Ascending aorta (tissue), 2 donors: Measurements from ENCODE around the gene ATOSB. TPM values are rescaled to one million over a fixed set of nuclear protein-coding genes. Genes with fewer than 3 reads are reported as not detected.

Experiments used
- DNase-seq, 2 donors: peaks; one replicate each; pipeline ENCODE4 v3.0.0-alpha.2; 2019; ENCODE audit warnings: low spot score in 2 of 2
- H3K27ac ChIP-seq, 2 donors: fragments of 200-600 bp; sonication (generic); one replicate each; pipeline ENCODE4 v1.5.1; 2016 to 2017; ENCODE audit warnings: mild to moderate bottlenecking in 1 of 2
- H3K27me3 ChIP-seq: fragments of 200-600 bp; sonication (generic); one replicate; pipeline ENCODE4 v1.5.1; 2017
- H3K36me3 ChIP-seq, 2 donors: fragments of 200-600 bp; sonication (generic); one replicate each; pipeline ENCODE4 v1.5.1; 2016
- H3K4me1 ChIP-seq, 2 donors: fragments of 200-600 bp; sonication (generic); one replicate each; pipeline ENCODE4 v1.5.1; 2016 to 2017; ENCODE audit warnings: mild to moderate bottlenecking in 1 of 2
- H3K4me3 ChIP-seq, 2 donors: fragments of 200-600 bp; sonication (generic); one replicate each; pipeline ENCODE4 v1.5.1; 2016 to 2017; ENCODE audit warnings: mild to moderate bottlenecking in 1 of 2
- H3K9me3 ChIP-seq, 2 donors: fragments of 200-600 bp; sonication (generic); one replicate each; pipeline ENCODE4 v1.5.1; 2016
- CTCF ChIP-seq, 3 experiments: fragments of 200-600 bp in 2 of 3; fragments of 450-650 bp in 1 of 3; sonication (generic) in 2 of 3; IDR thresholded peaks; one replicate each; pipeline ENCODE4 v1.5.1; 2016 to 2019; ENCODE audit warnings: antibody characterized with exemption in 3 of 3, mild to moderate bottlenecking in 1 of 3, moderate library complexity in 1 of 3
- intact Hi-C: fragments of 100-400 bp; cut with DNase I; formaldehyde crosslinking; loops from one replicate; pipeline ENCODE4 v1.15.1; 2023
- total RNA-seq: library from RNA; depleted of rRNA; stranded (reverse); fragments of >200 nt; gene quantifications from one replicate; pipeline ENCODE4 v1.1.0, GENCODE V29; 2016

Gene ATOSB
- total RNA-seq: 58.3 TPM

GRCh38 chr9:35115680-35116538 lies at the start of gene ATOSB:
TSS of gene ATOSB (minus strand) at chr9:35115862. CDS start at chr9:35108274, 7,588 bp downstream.
- H3K27ac ChIP-seq: peak within 1 kb of the TSS; percentile 98 to 99
- DNase-seq: peak; percentile 97 to 99
- H3K4me3 ChIP-seq: peak within 1 kb of the TSS; percentile 46 to 62
- intact Hi-C loops: loop anchor here (1.0 to 10.0 kb wide), 9 partner anchors 46 to 919 kb away; partner anchors contain the start of genes CCL27, CREB3, RECK and TESK1
- no peaks in the 10 kb centered on the region for H3K9me3 ChIP-seq
- H3K4me1 ChIP-seq: peaks cover 15 to 38% of the 10 kb centered on the region in 2 donors
- no peaks in the 10 kb centered on the region for H3K27me3 ChIP-seq
- no peak for TF ChIP-seq CTCF (IDR thresholded peaks at IDR 0.05)
- H3K36me3 ChIP-seq: no peaks in the 10 kb centered on the region

- Histone ChIP-seq H3K4me1 (peaks cover 0 to 10% of the 10 kb centered on the region in 2 donors), H3K36me3 (no peaks in the 10 kb centered on the region), H3K9me3 (no peaks in the 10 kb centered on the region), H3K27me3 (no peaks in the 10 kb centered on the region), H3K27ac (no peak overlapping the region), H3K4me3 (no peak overlapping the region)
- TF ChIP-seq CTCF (IDR thresholded peaks at IDR 0.05): no peak
- intact Hi-C loops: loop anchor here (5.0 kb wide), 6 partner anchors 172 to 1117 kb away; partner anchors contain the start of genes GALT and UBAP2
- DNase-seq: no peak
These were observed 49.0 kb upstream of the ATOSB start for GRCh38 chr9:35164711-35165110.

GRCh38 chr9:35163413-35163812 lies 47.8 kb upstream of the ATOSB start:
- no peak for TF ChIP-seq CTCF (IDR thresholded peaks at IDR 0.05)
- intact Hi-C loops: loop anchor here (2.0 to 5.0 kb wide), 7 partner anchors 91 to 1116 kb away; partner anchors contain the start of genes GALT, UBAP2 and VCP
- H3K4me3 ChIP-seq: peak overlapping the region in 1 of 2 donors; percentile 88
- no peaks in the 10 kb centered on the region for H3K9me3 ChIP-seq
- H3K36me3 ChIP-seq: no peaks in the 10 kb centered on the region
- H3K27me3 ChIP-seq: no peaks in the 10 kb centered on the region
- H3K27ac ChIP-seq: peak overlapping the region in 1 of 2 donors; percentile 89
- peaks cover 0 to 10% of the 10 kb centered on the region in 2 donors for H3K4me1 ChIP-seq
- no peak for DNase-seq

GRCh38 chr9:35162605-35163315 lies 47.1 kb upstream of the ATOSB start:
- no peak for TF ChIP-seq CTCF (IDR thresholded peaks at IDR 0.05)
- intact Hi-C loops: loop anchor here (1.0 to 5.0 kb wide), 8 partner anchors 46 to 1115 kb away; partner anchors contain the start of genes GALT, UBAP2 and VCP
- DNase-seq: no peak
- Histone ChIP-seq H3K9me3 (no peaks in the 10 kb centered on the region), H3K4me1 (peaks cover 0 to 10% of the 10 kb centered on the region in 2 donors), H3K27ac (peak overlapping the region; percentile 89 to 97), H3K27me3 (no peaks in the 10 kb centered on the region), H3K36me3 (no peaks in the 10 kb centered on the region), H3K4me3 (peak overlapping the region; percentile 80 to 88)

- Histone ChIP-seq H3K4me3 (peak within 1 kb of the TSS; percentile 80 to 88), H3K27ac (peak within 1 kb of the TSS; percentile 89 to 97), H3K36me3 (no peaks in the 10 kb centered on the region), H3K4me1 (peaks cover 0 to 10% of the 10 kb centered on the region in 2 donors), H3K9me3 (no peaks in the 10 kb centered on the region), H3K27me3 (no peaks in the 10 kb centered on the region)
- intact Hi-C loops: loop anchor here (1.0 to 5.0 kb wide), 8 partner anchors 46 to 1115 kb away; partner anchors contain the start of genes GALT, UBAP2 and VCP
- peak; percentile 82 to 97 for DNase-seq
- peak in 2 of 3 experiments; percentile 25 to 28 for TF ChIP-seq CTCF (IDR thresholded peaks at IDR 0.05)
These were observed 46.3 kb upstream of the ATOSB start, which contains the start of gene UNC13B for GRCh38 chr9:35161713-35162604. TSS of gene UNC13B (plus strand) at chr9:35162009. CDS start at chr9:35162284, 275 bp downstream.
